ENCODE results near the gene TDRD12.

Gene TDRD12, protein sequence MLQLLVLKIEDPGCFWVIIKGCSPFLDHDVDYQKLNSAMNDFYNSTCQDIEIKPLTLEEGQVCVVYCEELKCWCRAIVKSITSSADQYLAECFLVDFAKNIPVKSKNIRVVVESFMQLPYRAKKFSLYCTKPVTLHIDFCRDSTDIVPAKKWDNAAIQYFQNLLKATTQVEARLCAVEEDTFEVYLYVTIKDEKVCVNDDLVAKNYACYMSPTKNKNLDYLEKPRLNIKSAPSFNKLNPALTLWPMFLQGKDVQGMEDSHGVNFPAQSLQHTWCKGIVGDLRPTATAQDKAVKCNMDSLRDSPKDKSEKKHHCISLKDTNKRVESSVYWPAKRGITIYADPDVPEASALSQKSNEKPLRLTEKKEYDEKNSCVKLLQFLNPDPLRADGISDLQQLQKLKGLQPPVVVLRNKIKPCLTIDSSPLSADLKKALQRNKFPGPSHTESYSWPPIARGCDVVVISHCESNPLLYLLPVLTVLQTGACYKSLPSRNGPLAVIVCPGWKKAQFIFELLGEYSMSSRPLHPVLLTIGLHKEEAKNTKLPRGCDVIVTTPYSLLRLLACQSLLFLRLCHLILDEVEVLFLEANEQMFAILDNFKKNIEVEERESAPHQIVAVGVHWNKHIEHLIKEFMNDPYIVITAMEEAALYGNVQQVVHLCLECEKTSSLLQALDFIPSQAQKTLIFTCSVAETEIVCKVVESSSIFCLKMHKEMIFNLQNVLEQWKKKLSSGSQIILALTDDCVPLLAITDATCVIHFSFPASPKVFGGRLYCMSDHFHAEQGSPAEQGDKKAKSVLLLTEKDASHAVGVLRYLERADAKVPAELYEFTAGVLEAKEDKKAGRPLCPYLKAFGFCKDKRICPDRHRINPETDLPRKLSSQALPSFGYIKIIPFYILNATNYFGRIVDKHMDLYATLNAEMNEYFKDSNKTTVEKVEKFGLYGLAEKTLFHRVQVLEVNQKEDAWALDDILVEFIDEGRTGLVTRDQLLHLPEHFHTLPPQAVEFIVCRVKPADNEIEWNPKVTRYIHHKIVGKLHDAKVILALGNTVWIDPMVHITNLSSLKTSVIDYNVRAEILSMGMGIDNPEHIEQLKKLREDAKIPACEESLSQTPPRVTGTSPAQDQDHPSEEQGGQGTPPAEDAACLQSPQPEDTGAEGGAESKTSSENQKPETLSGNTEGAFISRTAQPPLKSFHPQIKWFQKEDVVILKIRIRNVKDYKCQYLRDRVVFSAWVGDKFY (N-terminal part only)

GRCh38 chr19:32719611-32720059, at the start of gene TDRD12:
TDRD12 (plus strand) TSS chr19:32719767; CDS start chr19:32720073, 306 bp downstream.
- DNase-seq (ENCODE audit: low read depth): no peak

DNA sequence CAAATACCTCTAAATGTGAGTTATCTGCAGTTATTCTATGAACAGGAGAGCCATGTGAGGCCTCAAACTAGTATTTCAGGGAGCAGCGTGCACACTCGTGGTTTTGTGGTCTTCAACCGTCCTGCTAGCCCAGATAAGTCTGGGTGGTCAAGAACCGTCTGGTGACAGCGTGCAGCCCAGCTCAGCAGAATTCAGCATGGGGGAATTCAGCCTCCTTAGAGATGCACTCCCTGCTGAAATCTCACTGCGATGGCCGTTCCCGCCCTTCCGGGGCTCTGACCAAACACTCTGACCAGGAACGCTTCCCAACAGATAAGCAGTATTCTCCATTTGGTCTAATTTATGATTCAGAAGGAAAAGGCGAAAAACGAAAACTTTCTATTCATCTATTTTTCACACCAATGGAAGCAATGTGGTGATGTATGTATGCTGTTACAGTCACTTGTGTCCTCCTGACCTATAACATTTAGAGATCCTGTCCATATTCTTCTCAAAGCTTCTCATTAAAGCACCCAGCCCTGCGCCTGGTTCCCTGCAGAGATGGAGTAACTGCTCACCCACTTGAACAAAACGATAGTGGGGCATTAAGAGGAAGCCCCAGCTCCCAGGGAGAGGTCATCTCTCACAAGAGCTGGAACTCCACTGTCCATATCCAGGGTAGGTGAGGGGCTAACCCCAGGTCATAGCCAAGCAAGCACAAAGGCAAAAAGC, 47.5 kb upstream of the TDRD12 start:
- DNase-seq (ENCODE audit: low read depth): no peak

DNA sequence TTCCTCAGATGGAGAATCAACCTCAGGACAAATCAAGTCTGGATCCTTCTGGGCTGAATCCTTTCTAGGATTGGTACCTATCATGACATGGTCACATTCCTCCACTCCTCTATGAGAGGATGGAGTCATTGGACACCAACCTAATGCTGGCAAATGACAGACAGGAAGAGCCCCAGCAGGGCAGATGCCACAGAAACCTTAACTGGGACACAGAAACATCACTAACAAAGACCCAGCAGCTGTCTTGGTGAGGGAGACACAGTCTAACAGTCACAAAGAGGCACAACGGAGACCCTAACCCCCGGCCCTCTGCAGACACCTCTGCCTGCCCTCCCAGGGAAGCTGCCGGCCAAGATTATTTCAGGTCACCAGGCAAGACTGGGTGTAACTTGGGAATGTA, 46.7 kb upstream of the TDRD12 start:
- no peak for DNase-seq (ENCODE audit: low read depth)

DNA sequence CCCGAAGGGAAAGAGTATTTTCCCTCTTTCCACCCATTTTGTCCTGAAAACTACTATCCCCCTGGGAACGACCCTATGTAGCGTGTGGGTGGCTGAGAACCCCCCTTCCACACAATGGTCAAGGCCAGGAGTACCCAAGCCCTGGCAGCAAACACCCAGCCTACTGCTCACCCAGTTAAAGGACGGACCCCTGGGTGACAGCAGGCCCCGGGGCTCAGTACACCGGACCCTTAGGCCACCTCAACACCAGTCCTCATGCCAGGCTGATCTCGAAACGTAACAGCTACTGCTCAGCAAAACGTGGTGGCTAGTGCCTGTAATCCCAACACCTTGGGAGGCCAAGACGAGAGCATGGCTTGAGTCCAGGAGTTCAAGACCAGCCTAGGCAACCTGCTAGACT, 46.0 kb upstream of the TDRD12 start:
- DNase-seq (ENCODE audit: low read depth): no peak

DNA sequence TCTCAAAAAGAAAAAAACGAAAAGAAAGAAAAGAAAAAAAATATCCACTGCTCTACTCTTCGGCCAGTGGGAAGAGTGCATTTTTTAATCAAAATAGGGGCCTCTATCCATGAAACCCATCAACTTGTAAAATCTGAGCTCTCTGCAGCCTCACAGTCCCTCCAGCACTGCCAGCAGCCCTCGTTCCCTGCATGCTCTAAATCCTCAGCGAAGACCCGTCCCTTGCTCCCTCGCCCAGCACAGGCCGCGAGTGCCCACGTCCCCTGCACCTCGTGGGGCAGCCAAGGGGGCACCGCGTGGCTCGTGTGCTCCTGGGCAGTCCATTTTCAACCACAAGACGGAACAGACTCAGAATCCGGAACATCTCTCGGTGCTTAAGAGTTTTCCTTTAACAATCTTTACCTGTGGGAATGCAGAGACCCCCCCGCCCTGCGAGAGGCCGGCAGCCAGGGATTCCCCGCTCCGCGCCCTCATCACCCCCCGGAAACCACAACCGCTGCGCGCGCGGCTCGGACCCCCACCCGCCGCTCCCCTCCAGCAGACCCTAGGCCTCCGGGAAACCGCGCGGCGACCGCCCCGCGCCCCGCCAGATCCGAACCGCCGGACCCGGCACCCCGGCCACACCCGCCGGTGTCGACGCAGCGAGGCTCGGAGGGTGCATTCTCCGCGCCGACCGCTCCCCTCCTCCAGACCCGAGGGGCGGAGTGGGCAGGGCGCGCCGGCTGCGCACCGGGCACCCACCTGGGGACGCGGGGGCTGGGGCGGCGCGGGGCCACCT, 45.2 kb upstream of the TDRD12 start:
- no peak for DNase-seq (ENCODE audit: low read depth)

- peak; percentile 82 for DNase-seq (ENCODE audit: low read depth)
Observed at GRCh38 chr19:32674931-32675719, 44.4 kb upstream of the TDRD12 start, which contains the start of gene ANKRD27. ANKRD27 (minus strand) TSS chr19:32675180; CDS start chr19:32659015, 16,165 bp downstream.

GRCh38 chr19:32675720-32676185, 43.8 kb upstream of the TDRD12 start, which contains the start of gene RGS9BP:
RGS9BP (plus strand) TSS chr19:32675848; CDS start chr19:32676264, 416 bp downstream.
- no peak for DNase-seq (ENCODE audit: low read depth)

DNA sequence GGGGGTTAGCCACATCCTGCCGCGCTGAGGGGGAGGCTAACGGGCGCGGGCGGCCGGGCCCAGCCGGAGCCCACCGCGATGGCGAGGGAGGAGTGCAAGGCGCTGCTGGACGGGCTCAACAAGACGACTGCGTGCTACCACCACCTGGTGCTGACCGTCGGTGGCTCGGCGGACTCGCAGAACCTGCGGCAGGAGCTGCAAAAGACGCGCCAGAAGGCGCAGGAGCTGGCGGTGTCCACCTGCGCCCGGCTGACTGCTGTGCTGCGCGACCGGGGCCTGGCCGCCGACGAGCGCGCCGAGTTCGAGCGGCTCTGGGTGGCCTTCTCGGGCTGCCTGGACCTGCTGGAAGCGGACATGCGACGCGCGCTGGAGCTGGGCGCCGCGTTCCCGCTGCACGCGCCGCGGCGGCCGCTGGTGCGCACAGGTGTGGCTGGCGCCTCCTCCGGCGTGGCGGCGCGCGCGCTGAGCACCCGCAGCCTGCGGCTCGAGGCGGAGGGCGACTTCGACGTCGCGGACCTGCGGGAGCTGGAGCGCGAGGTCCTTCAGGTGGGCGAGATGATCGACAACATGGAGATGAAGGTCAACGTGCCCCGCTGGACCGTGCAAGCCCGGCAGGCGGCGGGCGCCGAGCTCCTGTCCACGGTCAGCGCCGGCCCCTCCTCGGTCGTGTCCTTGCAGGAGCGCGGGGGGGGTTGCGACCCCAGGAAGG, 43.2 kb upstream of the TDRD12 start:
- DNase-seq (ENCODE audit: low read depth): no peak

DNA sequence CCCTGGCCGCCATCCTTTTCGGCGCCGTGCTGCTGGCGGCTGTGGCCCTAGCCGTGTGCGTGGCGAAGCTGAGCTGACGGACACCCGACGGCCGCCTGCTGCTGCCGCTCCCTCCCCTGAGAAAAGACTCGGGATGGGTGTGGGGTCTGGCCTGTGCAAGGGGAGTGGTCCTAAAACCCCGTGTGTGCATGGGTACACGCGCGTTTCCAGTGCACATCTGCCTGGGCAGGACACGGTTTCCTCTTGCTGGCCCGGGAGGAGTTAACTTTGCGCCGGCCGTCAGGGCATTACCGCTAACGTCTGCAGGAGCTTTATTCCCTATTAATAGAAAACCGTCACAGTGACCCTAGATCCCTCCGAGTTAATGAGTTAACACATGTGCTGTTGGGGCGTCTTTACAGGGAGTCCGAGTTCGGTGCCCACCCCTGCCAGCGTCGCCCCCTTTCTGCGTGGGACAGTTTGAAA, 42.6 kb upstream of the TDRD12 start:
- DNase-seq (ENCODE audit: low read depth): no peak

- no peak for DNase-seq (ENCODE audit: low read depth)
Observed at GRCh38 chr19:32677657-32678056, 41.9 kb upstream of the TDRD12 start.

DNA sequence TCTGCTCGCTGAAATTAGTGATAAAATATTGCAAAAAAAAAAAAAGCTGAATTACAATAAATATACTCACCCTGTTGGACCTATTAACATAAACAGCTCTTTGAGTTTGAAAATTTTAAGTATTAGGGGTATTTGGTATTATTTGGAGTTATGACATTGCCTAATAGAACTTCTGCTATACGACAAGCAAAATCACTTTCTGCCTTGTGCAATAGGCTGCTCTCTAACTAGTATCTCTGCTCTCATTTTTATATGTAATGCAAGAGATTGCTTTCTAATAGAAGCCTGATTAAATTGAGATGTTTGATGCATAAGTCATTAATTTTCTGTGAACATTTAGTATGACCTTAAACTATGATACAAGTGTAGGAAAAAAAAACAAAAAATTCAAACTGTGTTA, 38.6 kb upstream of the TDRD12 start:
- DNase-seq (ENCODE audit: low read depth): no peak

- DNase-seq (ENCODE audit: low read depth): no peak
Observed at GRCh38 chr19:32682317-32682716, 37.2 kb upstream of the TDRD12 start.

DNA sequence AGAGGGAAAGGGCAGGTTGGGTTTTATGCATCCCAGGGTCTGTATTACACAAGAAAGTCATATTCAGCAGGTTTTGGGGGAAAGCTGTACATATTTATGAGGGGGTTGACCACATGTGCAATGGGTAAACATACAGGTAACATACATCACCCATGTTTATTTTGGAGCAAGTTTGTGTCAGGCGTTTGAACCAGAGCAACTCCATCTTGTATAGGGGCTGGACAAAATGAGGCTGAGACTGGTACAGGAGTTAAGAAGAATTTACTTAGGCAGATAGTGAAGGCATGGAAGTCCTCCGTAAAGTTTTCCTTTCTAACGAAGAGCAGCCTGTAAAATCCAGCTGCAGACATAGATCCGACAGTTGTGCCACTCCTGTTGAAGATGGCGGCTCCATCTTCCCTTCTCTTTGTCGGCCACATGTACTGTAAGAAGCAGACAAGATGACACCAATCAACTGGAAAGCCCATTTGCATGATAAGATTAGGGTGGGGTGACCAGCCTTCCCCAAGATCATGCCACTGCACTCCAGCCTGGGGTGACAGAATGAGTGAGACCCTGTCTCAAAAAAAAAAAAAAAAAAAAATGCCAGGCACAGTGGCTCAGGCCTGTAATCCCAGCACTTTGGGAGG, 32.6 kb upstream of the TDRD12 start:
- DNase-seq (ENCODE audit: low read depth): no peak

DNA sequence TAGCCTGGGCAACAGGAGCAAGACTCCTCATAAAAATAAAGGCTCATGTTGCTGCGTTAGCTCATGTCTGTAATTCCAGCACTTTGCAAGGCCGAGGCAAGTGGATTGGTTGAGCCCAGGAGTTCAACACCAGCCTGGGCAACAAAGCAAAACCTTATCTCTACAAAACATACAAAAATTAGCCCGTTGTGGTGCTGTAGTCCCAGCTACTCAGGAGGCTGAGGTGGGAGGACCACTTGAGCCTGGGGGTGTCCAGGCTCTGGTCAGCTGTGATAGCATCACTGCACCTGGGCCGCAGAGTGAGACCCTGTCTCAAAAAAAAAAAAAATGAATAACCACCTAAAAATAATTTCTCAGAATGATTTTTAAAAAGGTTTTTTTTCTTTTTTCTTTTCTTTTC, 31.9 kb upstream of the TDRD12 start:
- no peak for DNase-seq (ENCODE audit: low read depth)

DNA sequence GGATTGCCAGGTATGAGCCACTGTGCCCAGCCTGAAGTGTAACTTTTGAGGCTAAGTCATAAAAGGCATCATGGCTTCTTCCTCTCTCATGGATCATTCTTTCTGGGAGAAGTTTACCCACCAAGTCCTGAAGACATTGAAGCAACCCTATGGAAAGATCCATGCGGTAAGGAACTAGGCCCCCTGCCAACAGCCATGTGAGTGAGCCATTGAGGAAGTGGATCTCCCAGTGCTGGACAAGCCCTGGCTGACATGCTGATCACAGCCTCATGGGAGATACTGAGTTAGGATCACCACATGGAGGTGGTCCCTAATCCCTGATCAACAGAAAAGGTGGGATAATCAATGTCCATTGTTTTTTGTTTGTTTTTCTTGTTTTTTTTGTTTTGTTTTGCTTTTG, 31.3 kb upstream of the TDRD12 start:
- no peak for DNase-seq (ENCODE audit: low read depth)

GRCh38 chr19:32691291-32691951, 28.1 kb upstream of the TDRD12 start, which contains the start of gene NUDT19:
NUDT19 (plus strand) TSS chr19:32691821; CDS start chr19:32691961, 140 bp downstream.
- DNase-seq (ENCODE audit: low read depth): peak; percentile 60

GRCh38 chr19:32691952-32692726, 27.4 kb upstream of the TDRD12 start:
- peak; percentile 30 for DNase-seq (ENCODE audit: low read depth)

Measured in GM04503 (cell line).